Gastroesophageal sphincter (tissue), 3 donors: Measurements from ENCODE around the gene IGSF11.

Source experiments
- EP300 ChIP-seq: sonication (generic); formaldehyde crosslinking; IDR thresholded peaks from one replicate; pipeline ENCODE4 v1.6.1; 2017; ENCODE audit warnings: antibody characterized with exemption, mild to moderate bottlenecking
- POLR2A ChIP-seq, 2 donors: fragments of 450-650 bp; IDR thresholded peaks; one replicate each; pipeline ENCODE4 v1.6.1; 2017; ENCODE audit warnings: antibody characterized with exemption in 2 of 2, mild to moderate bottlenecking in 2 of 2, moderate library complexity in 1 of 2
- POLR2AphosphoS5 ChIP-seq: sonication (generic); formaldehyde crosslinking; IDR thresholded peaks from one replicate; pipeline ENCODE4 v1.6.1; 2017; ENCODE audit warnings: antibody characterized with exemption
- TF ChIP-seq, protein P1 (sequence below), 4 experiments: fragments of 200-600 bp in 2 of 4; fragments of 450-650 bp in 2 of 4; sonication (generic) in 1 of 4; IDR thresholded peaks; one replicate each; pipeline ENCODE4 v1.5.1; 2017 to 2019; ENCODE audit warnings: antibody characterized with exemption in 4 of 4, mild to moderate bottlenecking in 2 of 4, moderate library complexity in 2 of 4

- no peak for TF ChIP-seq EP300
- TF ChIP-seq POLR2A (IDR thresholded peaks at IDR 0.05): no peak
- TF ChIP-seq, protein P1, sequence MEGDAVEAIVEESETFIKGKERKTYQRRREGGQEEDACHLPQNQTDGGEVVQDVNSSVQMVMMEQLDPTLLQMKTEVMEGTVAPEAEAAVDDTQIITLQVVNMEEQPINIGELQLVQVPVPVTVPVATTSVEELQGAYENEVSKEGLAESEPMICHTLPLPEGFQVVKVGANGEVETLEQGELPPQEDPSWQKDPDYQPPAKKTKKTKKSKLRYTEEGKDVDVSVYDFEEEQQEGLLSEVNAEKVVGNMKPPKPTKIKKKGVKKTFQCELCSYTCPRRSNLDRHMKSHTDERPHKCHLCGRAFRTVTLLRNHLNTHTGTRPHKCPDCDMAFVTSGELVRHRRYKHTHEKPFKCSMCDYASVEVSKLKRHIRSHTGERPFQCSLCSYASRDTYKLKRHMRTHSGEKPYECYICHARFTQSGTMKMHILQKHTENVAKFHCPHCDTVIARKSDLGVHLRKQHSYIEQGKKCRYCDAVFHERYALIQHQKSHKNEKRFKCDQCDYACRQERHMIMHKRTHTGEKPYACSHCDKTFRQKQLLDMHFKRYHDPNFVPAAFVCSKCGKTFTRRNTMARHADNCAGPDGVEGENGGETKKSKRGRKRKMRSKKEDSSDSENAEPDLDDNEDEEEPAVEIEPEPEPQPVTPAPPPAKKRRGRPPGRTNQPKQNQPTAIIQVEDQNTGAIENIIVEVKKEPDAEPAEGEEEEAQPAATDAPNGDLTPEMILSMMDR (IDR thresholded peaks at IDR 0.05): no peak
- TF ChIP-seq POLR2AphosphoS5: no peak
Observed at GRCh38 chr3:118889691-118890090, 145.0 kb downstream of the IGSF11 start.
